ENCODE data around the gene NCR2.

GRCh38 chr6:41374618-41375590 lies 39.5 kb downstream of the NCR2 start:
- TF ChIP-seq FOXA1 (IDR thresholded peaks at IDR 0.05) (no peak), SP1 (IDR thresholded peaks at IDR 0.05) (no peak), FOXM1 (IDR thresholded peaks at IDR 0.05; ENCODE audit: borderline replicate concordance) (no peak), CTBP1 (IDR thresholded peaks at IDR 0.05; ENCODE audit: borderline replicate concordance) (no peak), ARNT (IDR thresholded peaks at IDR 0.05) (no peak), HDGF (IDR thresholded peaks at IDR 0.05; ENCODE audit: borderline replicate concordance) (no peak), SUZ12 (IDR thresholded peaks at IDR 0.05) (no peak), ZNF384 (IDR thresholded peaks at IDR 0.05) (no peak)
